ENCODE data around the gene TET3.

The TET3 gene

GRCh38 chr2:73964223-73964622 is 20.5 kb upstream of the TET3 start:
- H3K4me3 ChIP-seq (ENCODE audit: low read depth, low read length), result no peak overlapping the region
- TF ChIP-seq CTCF (conservative IDR thresholded peaks at IDR 0.05; ENCODE audit: low read depth, low read length), result no peak
- DNase-seq (ENCODE audit: low read depth), result no peak

- DNase-seq (ENCODE audit: low read depth), result no peak
- H3K4me3 ChIP-seq (ENCODE audit: low read depth, low read length), result no peak overlapping the region
- no peak for TF ChIP-seq CTCF (conservative IDR thresholded peaks at IDR 0.05; ENCODE audit: low read depth, low read length)
These were observed 19.7 kb upstream of the TET3 start for GRCh38 chr2:73965053-73965452.

DNA sequence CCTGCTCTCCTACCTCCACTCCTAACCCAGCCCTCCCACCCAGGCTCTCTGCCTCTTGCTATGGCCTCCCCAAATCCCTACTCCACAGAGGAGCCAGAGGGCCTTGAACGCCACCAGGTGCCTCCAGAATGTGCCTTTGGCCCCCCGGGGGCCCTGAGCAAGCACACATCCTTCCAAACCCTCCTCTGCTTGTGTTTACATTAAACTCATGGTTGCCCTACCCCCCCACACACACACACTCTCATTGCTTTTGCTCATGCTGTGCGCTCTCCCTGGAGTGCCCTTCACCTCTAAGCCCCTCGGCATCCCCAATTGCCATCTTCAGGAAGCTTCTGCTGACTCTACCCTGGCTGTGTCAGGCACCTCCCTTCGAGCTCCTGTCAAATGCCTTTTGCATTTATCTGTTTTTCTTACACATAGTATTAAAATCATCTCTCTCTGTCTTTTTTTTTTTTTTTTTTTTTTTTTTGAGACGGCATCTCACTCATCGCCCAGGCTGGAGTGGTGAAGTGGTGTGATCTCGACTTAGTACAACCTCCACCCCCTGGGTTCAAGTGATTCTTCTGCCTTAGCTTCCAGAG is 16.3 kb upstream of the TET3 start:
- no peak for DNase-seq (ENCODE audit: low read depth)
- no peak overlapping the region for H3K4me3 ChIP-seq (ENCODE audit: low read depth, low read length)
- TF ChIP-seq CTCF (conservative IDR thresholded peaks at IDR 0.05; ENCODE audit: low read depth, low read length), result no peak

- H3K4me3 ChIP-seq (ENCODE audit: low read depth, low read length), result no peak overlapping the region
- no peak for DNase-seq (ENCODE audit: low read depth)
- TF ChIP-seq CTCF (conservative IDR thresholded peaks at IDR 0.05; ENCODE audit: low read depth, low read length), result no peak
These were observed 15.4 kb upstream of the TET3 start for GRCh38 chr2:73969356-73969755.

DNA sequence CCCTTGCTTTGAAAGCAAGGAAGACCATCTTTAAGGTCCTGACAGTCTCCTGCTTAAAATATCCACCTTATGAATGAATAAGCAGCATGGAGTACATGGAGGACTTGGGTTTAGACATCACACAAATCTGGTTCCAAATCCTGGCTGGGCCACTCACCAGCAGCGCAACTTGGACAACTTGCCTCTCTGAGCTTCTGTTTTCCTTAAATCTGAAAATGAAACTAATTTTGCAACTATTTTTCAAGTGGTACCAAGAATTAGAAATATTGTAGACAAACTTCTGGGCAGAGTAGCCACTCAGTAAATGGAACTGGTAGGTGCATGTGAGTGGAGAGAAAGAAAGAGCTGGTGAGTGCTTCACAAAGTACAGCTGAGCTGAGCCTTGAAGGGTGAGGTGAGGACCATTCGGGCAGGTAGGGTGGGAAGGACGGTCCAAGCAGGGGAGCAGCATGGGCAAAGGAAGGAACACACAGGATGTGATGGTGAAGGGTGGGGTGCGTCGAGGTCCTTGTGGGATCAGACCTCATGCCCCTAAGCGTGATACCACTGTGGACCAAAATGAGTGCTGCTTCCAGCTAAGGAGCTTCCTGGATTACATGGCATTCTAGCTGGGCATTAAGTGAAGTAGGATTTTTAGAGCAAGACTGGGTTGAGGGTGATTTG is 14.4 kb upstream of the TET3 start:
- no peak overlapping the region for H3K4me3 ChIP-seq (ENCODE audit: low read depth, low read length)
- DNase-seq (ENCODE audit: low read depth), result no peak
- no peak for TF ChIP-seq CTCF (conservative IDR thresholded peaks at IDR 0.05; ENCODE audit: low read depth, low read length)

DNA sequence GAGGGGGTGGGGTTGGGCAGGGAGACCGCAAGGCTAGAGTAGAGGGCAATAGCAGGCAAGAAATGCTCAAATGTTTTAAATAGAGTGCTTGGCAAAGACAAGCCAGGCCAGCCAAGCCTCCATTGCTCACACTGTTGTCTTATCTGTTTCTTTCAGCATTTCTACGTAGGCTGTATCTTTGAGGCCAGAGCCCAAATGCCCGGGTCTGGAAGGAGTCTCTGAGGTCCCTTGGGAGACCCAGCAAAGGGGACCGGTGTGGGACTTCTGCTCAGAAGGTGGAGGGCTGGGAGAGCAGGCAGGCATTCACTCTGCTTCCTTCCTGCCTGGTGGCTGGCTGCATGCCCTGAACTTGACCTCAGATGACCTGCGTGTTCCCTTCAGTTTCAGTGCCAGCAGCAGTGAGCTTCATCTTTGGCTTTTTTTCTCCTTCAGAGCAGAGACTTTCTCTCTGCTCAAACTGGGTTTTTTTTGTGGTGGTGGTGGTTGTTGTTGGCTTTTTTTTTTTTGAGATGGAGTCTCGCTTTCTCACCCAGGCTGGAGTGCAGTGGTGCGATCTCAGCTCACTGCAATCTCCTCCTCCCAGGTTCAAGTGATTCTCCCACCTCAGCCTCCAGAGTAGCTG is 13.7 kb upstream of the TET3 start:
- no peak for DNase-seq (ENCODE audit: low read depth)

More for the DNA sequence above, 13.7 kb upstream of the TET3 start:
- no peak overlapping the region for H3K4me3 ChIP-seq (ENCODE audit: low read depth, low read length)
- TF ChIP-seq CTCF (conservative IDR thresholded peaks at IDR 0.05; ENCODE audit: low read depth, low read length), result no peak
